ENCODE results near the gene ILDR1. TPM values are rescaled to one million over a fixed set of nuclear protein-coding genes. Genes with fewer than 3 reads are reported as not detected.

Gene ILDR1
- total and polyA plus RNA-seq, 8 donors = 2.2 to 8.2 (median 5.2) TPM

- DNase-seq = no peak
- Histone ChIP-seq H3K36me3 (no peaks in the 10 kb centered on the region), H3K4me1 (no peaks in the 10 kb centered on the region), H3K27ac (no peak overlapping the region), H3K9me3 (no peaks in the 10 kb centered on the region), H3K27me3 (no peaks in the 10 kb centered on the region), H3K4me3 (no peak overlapping the region)
- intact Hi-C loops (cut with DNase I) = no loop called here
- WGBS, 2 donors = 85 to 90% methylated on average over 4 of the region's 4 CpGs
- no peak for FAIRE-seq
- peak in 2 of 4 donors; percentile 41 to 66 for ATAC-seq
- no peak for TF ChIP-seq CTCF (IDR thresholded peaks at IDR 0.05)
Observed at GRCh38 chr3:122064326-122064725, 42.3 kb upstream of the ILDR1 start.

- Histone ChIP-seq H3K4me1 (no peaks in the 10 kb centered on the region), H3K4me3 (no peak overlapping the region), H3K9me3 (no peaks in the 10 kb centered on the region), H3K27me3 (no peaks in the 10 kb centered on the region), H3K36me3 (no peaks in the 10 kb centered on the region), H3K27ac (no peak overlapping the region)
- 76 to 78% methylated on average over 1 of the region's 1 CpG for WGBS, 2 donors
- no peak for TF ChIP-seq CTCF (IDR thresholded peaks at IDR 0.05)
- DNase-seq (no peak), FAIRE-seq (no peak), ATAC-seq (peak in 2 of 4 donors; percentile 51 to 57)
- intact Hi-C loops (cut with DNase I) = no loop called here
Observed at GRCh38 chr3:122063908-122064307, 41.9 kb upstream of the ILDR1 start.

- Histone ChIP-seq H3K27ac (no peak overlapping the region), H3K36me3 (no peaks in the 10 kb centered on the region), H3K4me3 (no peak overlapping the region), H3K27me3 (no peaks in the 10 kb centered on the region), H3K4me1 (no peaks in the 10 kb centered on the region), H3K9me3 (no peaks in the 10 kb centered on the region)
- ATAC-seq (no peak), FAIRE-seq (no peak), DNase-seq (no peak)
- 89 to 93% methylated on average over 6 of the region's 6 CpGs for WGBS, 2 donors
- no peak for TF ChIP-seq CTCF (IDR thresholded peaks at IDR 0.05)
- intact Hi-C loops (cut with DNase I) = no loop called here
Observed at GRCh38 chr3:122060040-122060698, 38.1 kb upstream of the ILDR1 start.

GRCh38 chr3:122058294-122058693 lies 36.2 kb upstream of the ILDR1 start:
- no peak for TF ChIP-seq CTCF (IDR thresholded peaks at IDR 0.05)
- Histone ChIP-seq H3K9me3 (no peaks in the 10 kb centered on the region), H3K27me3 (no peaks in the 10 kb centered on the region), H3K36me3 (no peaks in the 10 kb centered on the region), H3K27ac (no peak overlapping the region), H3K4me1 (no peaks in the 10 kb centered on the region), H3K4me3 (no peak overlapping the region)
- 68 to 85% methylated on average over 1 of the region's 1 CpG for WGBS, 2 donors
- intact Hi-C loops (cut with DNase I) = no loop called here
- no peak for ATAC-seq
- DNase-seq = no peak
- FAIRE-seq = no peak

GRCh38 chr3:122057671-122058070 lies 35.6 kb upstream of the ILDR1 start:
- no peak overlapping the region for H3K27ac ChIP-seq
- no peaks in the 10 kb centered on the region for H3K4me1 ChIP-seq
- FAIRE-seq (no peak), ATAC-seq (peak in 1 of 4 donors; percentile 43), DNase-seq (no peak)
- no peaks in the 10 kb centered on the region for H3K36me3 ChIP-seq
- 90 to 96% methylated on average over 2 of the region's 2 CpGs for WGBS, 2 donors
- no peak overlapping the region for H3K4me3 ChIP-seq
- intact Hi-C loops (cut with DNase I) = no loop called here
- H3K27me3 ChIP-seq = no peaks in the 10 kb centered on the region
- TF ChIP-seq CTCF (IDR thresholded peaks at IDR 0.05) = no peak
- H3K9me3 ChIP-seq = no peaks in the 10 kb centered on the region
